Stromal cell of bone marrow (primary cell): ENCODE results near the gene MAP7.
"Not testable (repeated sequence)": the region's sequence is repeated elsewhere in the genome, so short reads cannot be mapped to it uniquely, and the experiment has no call there.

Experiments used
- DNase-seq: peaks from one replicate; pipeline ENCODE4 v3.0.0-alpha.2; 2012; ENCODE audit warnings: low read depth

MAP7 gene

GRCh38 chr6:136550330-136551071 lies at the start of gene MAP7:
MAP7 (minus strand) TSS chr6:136550422; CDS start chr6:136550408, 14 bp downstream.
- no peak for DNase-seq

- DNase-seq = no peak
These were observed 49.2 kb upstream of the MAP7 start for GRCh38 chr6:136599329-136600011.

- no peak for DNase-seq
These were observed 47.8 kb upstream of the MAP7 start for GRCh38 chr6:136598048-136598447.

GRCh38 chr6:136594671-136595070 lies 44.4 kb upstream of the MAP7 start:
- no peak for DNase-seq

GRCh38 chr6:136593748-136594490 lies 43.7 kb upstream of the MAP7 start:
- DNase-seq = peak; percentile 93

- DNase-seq = no peak
These were observed 42.9 kb upstream of the MAP7 start for GRCh38 chr6:136592930-136593673.

GRCh38 chr6:136591617-136592016 lies 41.4 kb upstream of the MAP7 start:
- DNase-seq = no peak

- not testable (repeated sequence) for DNase-seq
These were observed 40.6 kb upstream of the MAP7 start for GRCh38 chr6:136590846-136591245.

GRCh38 chr6:136587527-136587926 lies 37.3 kb upstream of the MAP7 start:
- DNase-seq = no peak

- peak; percentile 82 for DNase-seq
These were observed 36.1 kb upstream of the MAP7 start for GRCh38 chr6:136586295-136586694.

GRCh38 chr6:136585523-136585922 lies 35.3 kb upstream of the MAP7 start:
- DNase-seq = not testable (repeated sequence)

- DNase-seq = not testable (repeated sequence)
These were observed 34.1 kb upstream of the MAP7 start for GRCh38 chr6:136584290-136584689.

- DNase-seq = peak; percentile 85
These were observed 32.7 kb upstream of the MAP7 start for GRCh38 chr6:136582711-136583471.

GRCh38 chr6:136579800-136580199 lies 29.6 kb upstream of the MAP7 start:
- DNase-seq = no peak

GRCh38 chr6:136576821-136577220 lies 26.6 kb upstream of the MAP7 start:
- DNase-seq = no peak

- DNase-seq = no peak
These were observed 21.3 kb upstream of the MAP7 start for GRCh38 chr6:136571496-136571895.

GRCh38 chr6:136571065-136571464 lies 20.8 kb upstream of the MAP7 start:
- no peak for DNase-seq

- DNase-seq = no peak
These were observed 17.9 kb upstream of the MAP7 start for GRCh38 chr6:136568129-136568528.

- DNase-seq = no peak
These were observed 17.5 kb upstream of the MAP7 start for GRCh38 chr6:136567688-136568087.

- no peak for DNase-seq
These were observed 16.6 kb upstream of the MAP7 start for GRCh38 chr6:136566851-136567250.

- no peak for DNase-seq
These were observed 15.8 kb upstream of the MAP7 start for GRCh38 chr6:136566007-136566487.
